ENCODE measurements around the gene TP53INP2.
"Not testable (repeated sequence)": the region's sequence is repeated elsewhere in the genome, so short reads cannot be mapped to it uniquely, and the experiment has no call there.

Gene TP53INP2

GRCh38 chr20:34704177-34705007 is at the start of gene TP53INP2:
TP53INP2 (plus strand) TSS chr20:34704344; CDS start chr20:34708740, 4,396 bp downstream.
- peak; percentile 95 for DNase-seq

- not testable (repeated sequence) for DNase-seq
Observed at GRCh38 chr20:34658654-34659053, 45.5 kb upstream of the TP53INP2 start.

GRCh38 chr20:34661811-34662210 is 42.3 kb upstream of the TP53INP2 start:
- DNase-seq: peak; percentile 47

GRCh38 chr20:34663213-34663943 is 40.8 kb upstream of the TP53INP2 start:
- DNase-seq: no peak

GRCh38 chr20:34664751-34665150 is 39.4 kb upstream of the TP53INP2 start:
- DNase-seq: not testable (repeated sequence)

GRCh38 chr20:34669094-34669493 is 35.0 kb upstream of the TP53INP2 start:
- no peak for DNase-seq

GRCh38 chr20:34673412-34673811 is 30.7 kb upstream of the TP53INP2 start:
- DNase-seq: no peak

GRCh38 chr20:34675561-34675960 is 28.6 kb upstream of the TP53INP2 start:
- no peak for DNase-seq

GRCh38 chr20:34675993-34676641 is 28.0 kb upstream of the TP53INP2 start:
- DNase-seq: no peak

GRCh38 chr20:34676642-34677373 is 27.3 kb upstream of the TP53INP2 start, which contains the start of gene PIGU:
PIGU (minus strand) TSS chr20:34677092; CDS start chr20:34677085, 7 bp downstream.
- DNase-seq: peak; percentile 99

GRCh38 chr20:34680586-34681175 is 23.5 kb upstream of the TP53INP2 start:
- peak; percentile 77 for DNase-seq

GRCh38 chr20:34683667-34684066 is 20.5 kb upstream of the TP53INP2 start:
- no peak for DNase-seq

GRCh38 chr20:34689486-34689885 is 14.7 kb upstream of the TP53INP2 start:
- DNase-seq: no peak

GRCh38 chr20:34691838-34692237 is 12.3 kb upstream of the TP53INP2 start:
- DNase-seq: no peak

- no peak for DNase-seq
Observed at GRCh38 chr20:34693414-34693813, 10.7 kb upstream of the TP53INP2 start.

- no peak for DNase-seq
Observed at GRCh38 chr20:34701405-34702085, 2.6 kb upstream of the TP53INP2 start.

- no peak for DNase-seq
Observed at GRCh38 chr20:34703061-34703423, 1.1 kb upstream of the TP53INP2 start.

- DNase-seq: peak; percentile 40
Observed at GRCh38 chr20:34703424-34704176, 544 bp upstream of the TP53INP2 start.

GRCh38 chr20:34705008-34705396 is 858 bp downstream of the TP53INP2 start:
- no peak for DNase-seq

GRCh38 chr20:34705397-34706301 is 1.5 kb downstream of the TP53INP2 start:
- peak; percentile 38 for DNase-seq
